GM12878 (cell line): ENCODE results near the gene ERC2. TPM values are rescaled to one million over a fixed set of nuclear protein-coding genes. Genes with fewer than 3 reads are reported as not detected.

Experiments used
- CTCF ChIP-seq, 3 experiments: IDR thresholded peaks in 2 of 3; conservative IDR thresholded peaks in 1 of 3; 2 replicates each; pipeline ENCODE4 v1.5.1; 2011; ENCODE audit warnings: low read depth in 3 of 3, low read length in 3 of 3, mild to moderate bottlenecking in 3 of 3, control low read depth in 2 of 3, moderate library complexity in 2 of 3, inconsistent platforms in 1 of 3, mixed read lengths in 1 of 3; ENCODE audit not compliant: control insufficient read depth in 2 of 3, insufficient read depth in 1 of 3; ENCODE audit errors: extremely low read depth in 1 of 3
- FOXM1 ChIP-seq: IDR thresholded peaks from 2 replicates; pipeline ENCODE4 v1.6.1; 2012; ENCODE audit warnings: low read depth, mild to moderate bottlenecking, inconsistent platforms, low read length, moderate library complexity
- JUND ChIP-seq: IDR thresholded peaks from 2 replicates; pipeline ENCODE4 v1.6.1; 2012; ENCODE audit warnings: low read depth, mild to moderate bottlenecking, low read length, improper control_type of control experiment, moderate library complexity
- NFXL1 ChIP-seq: fragments of 450-650 bp; IDR thresholded peaks from 2 replicates; pipeline ENCODE4 v1.6.1; 2017; ENCODE audit warnings: antibody characterized with exemption, mild to moderate bottlenecking, borderline replicate concordance
- PRDM15 ChIP-seq: fragments of 450-650 bp; formaldehyde crosslinking; IDR thresholded peaks from 2 replicates; pipeline ENCODE4 v1.4.0; 2020; ENCODE audit warnings: mild to moderate bottlenecking, moderate library complexity
- SIN3A ChIP-seq: IDR thresholded peaks from 2 replicates; pipeline ENCODE4 v1.6.1; 2012; ENCODE audit warnings: low read depth, low read length, improper control_type of control experiment
- ZNF207 ChIP-seq: fragments of 450-650 bp; IDR thresholded peaks from 2 replicates; pipeline ENCODE4 v1.6.1; 2014; ENCODE audit warnings: antibody characterized with exemption, mild to moderate bottlenecking, borderline replicate concordance
- ZNF687 ChIP-seq: fragments of 450-650 bp; IDR thresholded peaks from 2 replicates; pipeline ENCODE4 v1.6.1; 2017; ENCODE audit warnings: mild to moderate bottlenecking, moderate library complexity
- ZSCAN29 ChIP-seq: fragments of 450-650 bp; IDR thresholded peaks from 2 replicates; pipeline ENCODE4 v1.6.1; 2017; ENCODE audit warnings: mild to moderate bottlenecking, moderate library complexity
- polyA plus RNA-seq, 11 experiments: library from polyadenylated mRNA; depleted of rRNA in 4 of 11; unstranded in 6 of 11; stranded (reverse) in 5 of 11; fragments of >200 nt; fragmentation: Nextera tagmentation in 4 of 11; fragmentation: Illumina TruSeq in 1 of 11; extraction: Ambion mirVana in 4 of 11; extraction: Trizol in 1 of 11; gene quantifications; 1 replicate in 1 of 11; 2 replicates in 10 of 11; pipeline versions ENCODE4 v1.2.1 to v1.2.3, GENCODE V29; 2011 to 2016; ENCODE audit warnings: inconsistent platforms in 2 of 11, missing spikeins in 2 of 11, low read depth in 1 of 11
- total RNA-seq, 4 experiments: library from RNA; depleted of rRNA in 3 of 4; stranded (reverse); fragments of >200 nt in 3 of 4; fragmentation: Illumina TruSeq in 1 of 4; extraction: Trizol in 1 of 4; gene quantifications; 2 replicates each; pipeline versions ENCODE4 v1.2.1 to v1.2.3, GENCODE V29; 2013 to 2021

The ERC2 gene
- total and polyA plus RNA-seq, 10 of the 15 experiments (the other 5 are each of a cell fraction or from before 2014, with no cell fraction given) = 0.06 to 1.4 (median 0.12) TPM; not detected in 3

GRCh38 chr3:55801676-55802075 is 666.6 kb downstream of the ERC2 start (continued):
- no peak for TF ChIP-seq CTCF (IDR thresholded peaks at IDR 0.05 in 2 of 3, conservative IDR thresholded peaks at IDR 0.05 in 1 of 3; ENCODE audit: control insufficient read depth in 2 of 3, extremely low read depth in 1 of 3, insufficient read depth in 1 of 3, low read depth in 3 of 3, low read length in 3 of 3)
- no peak for TF ChIP-seq NFXL1
- no peak for TF ChIP-seq JUND
- TF ChIP-seq PRDM15 (CRISPR knock-in tag) = no peak
- no peak for TF ChIP-seq ZSCAN29
- TF ChIP-seq FOXM1 = no peak
- TF ChIP-seq ZNF207 = no peak
- TF ChIP-seq SIN3A = no peak
- TF ChIP-seq ZNF687 = no peak
